ENCODE data around the gene SRRM1. TPM values are rescaled to one million over a fixed set of nuclear protein-coding genes. Genes with fewer than 3 reads are reported as not detected.

SRRM1 gene
- total and polyA plus RNA-seq, 9 of the 15 experiments (the other 6 are each of a cell fraction or from before 2014, with no cell fraction given): 54.5 to 268 (median 115) TPM

GRCh38 chr1:24705260-24706073 lies 62.4 kb downstream of the SRRM1 start (continued):
- TF ChIP-seq ZSCAN32 (CRISPR knock-in tag; IDR thresholded peaks at IDR 0.05): no peak
- no peak for TF ChIP-seq HCFC1 (IDR thresholded peaks at IDR 0.05; ENCODE audit: low read depth, low read length)
- TF ChIP-seq ZNF589 (CRISPR knock-in tag; IDR thresholded peaks at IDR 0.05; ENCODE audit: low read depth): no peak
- TF ChIP-seq MXD1 (CRISPR knock-in tag; IDR thresholded peaks at IDR 0.05; ENCODE audit: borderline replicate concordance, poor library complexity, severe bottlenecking): no peak
- TF ChIP-seq POLR2G (IDR thresholded peaks at IDR 0.05; ENCODE audit: low read depth, low read length): 0 out of 2 replicates have a peak, but pooled peaks have one; percentile 43
- peak; percentile 53 to 60 for TF ChIP-seq NRF1 (conservative IDR thresholded peaks at IDR 0.05 in 1 of 2, IDR thresholded peaks at IDR 0.05 in 1 of 2)
- TF ChIP-seq ZEB2 (IDR thresholded peaks at IDR 0.05): no peak
- no peak for TF ChIP-seq RUNX1 (IDR thresholded peaks at IDR 0.05; ENCODE audit: low read depth)
- no peak for TF ChIP-seq ZNF584 (CRISPR knock-in tag; IDR thresholded peaks at IDR 0.05; ENCODE audit: low read depth)
- TF ChIP-seq ILK (tag; IDR thresholded peaks at IDR 0.05; ENCODE audit: borderline replicate concordance, low read depth): no peak
- no peak for TF ChIP-seq ZNF778 (CRISPR knock-in tag; IDR thresholded peaks at IDR 0.05)
- no peak for TF ChIP-seq CSDE1 (IDR thresholded peaks at IDR 0.05)
- no peak for TF ChIP-seq IRF1 (CRISPR knock-in tag; IDR thresholded peaks at IDR 0.05; ENCODE audit: borderline replicate concordance)
- TF ChIP-seq DLX4 (CRISPR knock-in tag; IDR thresholded peaks at IDR 0.05): no peak
- TF ChIP-seq KLF10 (CRISPR knock-in tag; IDR thresholded peaks at IDR 0.05): no peak
- no peak for TF ChIP-seq CREB3L1 (IDR thresholded peaks at IDR 0.05; ENCODE audit: borderline replicate concordance, low read depth)
- no peak; the same call in 1 of the 2 replicates for TF ChIP-seq MTA3 (IDR thresholded peaks at IDR 0.05; ENCODE audit: borderline replicate concordance)
- TF ChIP-seq MLX (CRISPR knock-in tag; conservative IDR thresholded peaks at IDR 0.05): no peak
- TF ChIP-seq RNF219 (CRISPR knock-in tag; IDR thresholded peaks at IDR 0.05): no peak
